Cardiac septum (tissue), 1 donor: ENCODE measurements around the gene APOL2. TPM values are rescaled to one million over a fixed set of nuclear protein-coding genes. Genes with fewer than 3 reads are reported as not detected.
"Not testable (repeated sequence)": the region's sequence is repeated elsewhere in the genome, so short reads cannot be mapped to it uniquely, and the experiment has no call there.

Experiments used
- DNase-seq: peaks from one replicate; pipeline ENCODE4 v3.0.0-alpha.2; 2020; ENCODE audit warnings: low spot score
- intact Hi-C: fragments of 100-400 bp; cut with DNase I; formaldehyde crosslinking; loops from one replicate; pipeline ENCODE4 v1.14.0; 2022
- microRNA-seq: library from miRNA; unstranded; fragments of <30 nt; microRNA quantifications from one replicate; pipeline ENCODE4 v1.2.0, GENCODE V29; 2020
- total RNA-seq: library from RNA; stranded (reverse); fragmentation: NEBNext Ultra II Directional; extraction: Animal tissue kit (Norgen Biotek cat#: 25700); gene quantifications from one replicate; pipeline ENCODE4 v1.2.1, GENCODE V29; 2021
- donor health status: DM: no; HTN: no; CAD: no.

APOL2 gene
- total RNA-seq, 1 donor from 2014 or later: 47.9 TPM

GRCh38 chr22:36191106-36191836, 48.1 kb downstream of the APOL2 start:
- intact Hi-C loops: loop anchor here (5.0 kb wide), 1 partner anchor 296 kb away; no protein-coding TSS in a partner anchor
- DNase-seq: peak; percentile 86

GRCh38 chr22:36187862-36188261, 51.5 kb downstream of the APOL2 start:
- intact Hi-C loops, DNase-seq: not testable (repeated sequence)

DNA sequence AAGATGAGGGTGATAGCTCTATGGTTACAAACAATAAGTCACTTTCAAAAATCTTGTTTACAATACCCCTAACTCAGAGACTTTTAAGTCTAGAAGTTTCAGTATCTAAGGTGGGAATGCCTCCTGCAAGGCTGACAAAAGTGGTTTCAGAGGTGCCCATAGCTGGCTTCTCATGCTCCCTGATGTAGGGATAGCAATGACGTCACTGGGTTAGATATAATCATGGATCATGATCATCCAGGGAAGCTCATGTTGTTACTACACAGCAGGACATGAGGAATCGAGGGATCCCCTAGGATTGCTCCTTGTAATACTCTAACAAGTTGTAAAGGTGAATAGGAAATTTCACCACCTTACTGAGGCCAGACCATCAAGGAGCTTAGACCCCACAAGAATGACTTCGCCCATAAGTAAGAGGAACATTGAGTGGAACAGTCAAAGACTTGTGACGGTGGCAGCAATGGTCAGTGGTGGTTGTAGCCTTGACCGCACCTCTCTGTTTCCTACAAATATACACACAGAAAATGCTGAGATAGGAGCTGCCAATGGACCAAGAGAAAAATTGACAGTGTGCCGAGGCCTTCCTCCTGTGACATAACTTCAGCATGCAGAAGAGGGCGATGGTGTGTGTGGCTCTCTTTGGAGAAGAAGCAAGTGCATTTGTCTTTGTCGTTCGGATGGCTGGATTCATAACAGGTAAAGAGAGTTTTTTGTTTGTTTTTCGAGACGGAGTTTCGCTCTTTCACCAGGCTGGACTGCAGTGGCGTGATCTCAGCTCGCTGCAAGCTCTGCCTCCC, 53.3 kb downstream of the APOL2 start:
- no peak for DNase-seq

DNA sequence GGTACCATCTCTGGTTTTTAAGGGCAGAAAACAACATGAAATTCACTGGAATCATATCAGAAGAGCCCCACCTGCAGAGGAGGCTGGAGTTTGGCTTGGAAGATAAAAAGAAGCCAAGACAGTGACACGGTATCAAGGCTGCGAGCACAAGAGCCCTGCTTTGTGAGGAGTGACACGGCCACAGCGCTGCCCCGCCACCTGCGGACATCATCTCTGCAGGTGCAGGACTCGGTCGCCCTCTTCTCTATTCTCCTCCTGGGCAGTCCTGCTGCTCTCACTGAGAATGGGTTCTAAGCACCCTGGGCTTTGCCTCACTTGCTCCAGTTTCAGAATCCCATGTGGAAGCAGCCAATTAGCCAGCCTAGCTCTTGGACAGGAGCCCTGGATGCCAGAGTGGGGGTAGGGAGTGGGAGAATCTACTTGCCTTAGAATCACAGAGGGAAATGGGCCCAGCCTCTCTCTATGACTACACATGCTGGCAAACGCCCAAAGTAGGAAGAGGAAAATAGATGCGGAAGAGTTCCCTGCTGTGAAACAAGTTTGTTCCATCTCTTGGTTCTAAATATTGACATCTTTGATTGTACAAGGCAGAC, 54.8 kb downstream of the APOL2 start:
- intact Hi-C loops: no loop called here
- no peak for DNase-seq

More for the DNA sequence above, 53.3 kb downstream of the APOL2 start:
- intact Hi-C loops: no loop called here

GRCh38 chr22:36183446-36183845, 55.9 kb downstream of the APOL2 start:
- no peak for DNase-seq
- intact Hi-C loops: no loop called here

DNA sequence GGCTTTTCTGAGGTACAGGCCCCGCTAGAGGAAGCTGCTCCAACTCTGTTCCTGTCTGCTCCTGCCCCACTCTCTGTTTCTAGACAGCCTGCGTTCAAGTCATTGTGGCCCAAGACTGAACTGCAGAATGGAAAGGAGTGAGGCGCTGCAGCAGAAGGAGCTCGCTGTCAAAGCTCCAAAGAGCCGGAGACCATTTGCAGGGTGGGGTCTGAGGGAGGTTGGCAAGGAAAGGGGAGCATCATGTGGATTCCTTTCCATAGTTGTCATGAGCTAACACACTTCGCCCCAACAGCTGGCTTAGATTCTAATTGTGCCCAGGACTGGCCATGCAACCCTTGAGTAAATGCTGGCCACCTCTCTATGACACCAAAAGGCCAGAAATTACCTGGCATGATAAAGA, 56.5 kb downstream of the APOL2 start:
- no peak for DNase-seq
- intact Hi-C loops: no loop called here

- intact Hi-C loops: no loop called here
- DNase-seq: no peak
Measured at GRCh38 chr22:36182056-36182455, 57.3 kb downstream of the APOL2 start.

GRCh38 chr22:36180928-36181327, 58.4 kb downstream of the APOL2 start:
- DNase-seq: no peak
- intact Hi-C loops: loop anchor here (2.0 kb wide), 1 partner anchor 32 kb away; no protein-coding TSS in a partner anchor

DNA sequence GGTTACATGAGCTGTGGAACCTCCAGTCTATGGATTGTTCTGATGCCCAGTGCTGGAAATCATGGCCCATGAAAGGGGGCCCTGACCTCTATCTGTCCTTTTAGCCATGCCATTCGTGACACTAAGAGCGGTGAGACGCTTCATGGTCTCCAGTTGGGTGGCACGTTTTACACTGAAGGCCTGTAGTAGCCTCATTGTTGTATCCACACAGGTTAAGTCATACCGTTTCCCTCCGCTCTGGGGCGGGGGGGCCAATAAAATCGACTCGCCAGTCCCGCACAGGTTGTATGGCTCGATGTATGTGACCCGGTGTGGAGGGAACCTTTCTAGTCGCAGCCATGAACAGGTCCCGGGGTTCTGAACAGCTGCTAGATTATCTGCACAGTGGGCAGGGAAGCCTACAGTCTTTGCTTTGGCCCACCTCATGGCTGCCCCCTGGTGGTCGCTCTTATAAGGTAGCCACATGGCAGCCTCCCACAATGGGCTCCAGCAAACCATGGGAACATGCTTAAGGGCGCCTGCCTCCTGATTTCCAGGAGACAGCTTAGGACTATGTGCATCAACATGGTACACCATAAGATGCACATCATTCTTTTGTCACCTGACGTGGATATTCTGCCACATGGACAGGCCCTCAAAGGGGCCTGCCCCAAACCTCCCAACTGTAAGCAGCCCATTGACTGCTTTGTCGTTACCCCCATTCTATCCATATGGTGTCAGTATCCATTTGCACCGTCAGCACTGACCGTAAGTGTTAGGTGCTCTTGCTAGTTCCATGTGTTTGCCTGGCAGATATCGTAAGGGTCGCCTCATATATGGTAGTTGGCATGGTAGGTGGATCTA, 59.1 kb downstream of the APOL2 start:
- DNase-seq: peak; percentile 90
- intact Hi-C loops: loop anchor here (2.0 kb wide), 1 partner anchor 31 kb away; no protein-coding TSS in a partner anchor

DNA sequence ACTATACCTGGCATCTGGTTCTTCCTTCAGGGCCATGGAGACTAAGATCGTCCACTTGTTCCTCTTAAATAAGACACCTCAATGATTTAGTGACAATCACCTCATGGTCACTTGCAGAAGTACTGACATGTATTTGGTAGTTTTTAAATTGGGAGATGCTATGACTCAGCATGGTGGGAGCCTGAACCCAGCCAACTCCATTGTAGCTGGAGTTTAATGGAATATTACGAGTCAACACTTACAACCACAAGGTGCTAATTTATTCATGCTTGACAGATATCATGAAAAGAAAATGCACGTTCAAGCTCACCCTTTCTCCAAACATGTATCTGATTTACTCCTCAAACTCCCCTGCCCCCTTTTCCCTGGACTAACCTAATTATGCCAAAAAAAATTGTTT, 62.2 kb downstream of the APOL2 start:
- no peak for DNase-seq

More for the DNA sequence above, 62.2 kb downstream of the APOL2 start:
- intact Hi-C loops: no loop called here

Small RNA genes within 50 kb of the gene (microRNA-seq; reads per million reads assigned to microRNA genes)
- not detected for gene MIR6819

Other genes starting within 250 kb of the APOL2 start
- gene RBFOX2, start 210.7 kb downstream of the APOL2 start, total RNA-seq: 102 TPM
- 22.5 TPM for gene APOL3, start 78.8 kb downstream of the APOL2 start, total RNA-seq
- 6.1 TPM for gene APOL4, start 37.7 kb downstream of the APOL2 start, total RNA-seq
- 25.6 TPM for gene APOL1, start 13.6 kb upstream of the APOL2 start, total RNA-seq
- 282 TPM for gene MYH9, start 148.4 kb upstream of the APOL2 start, total RNA-seq
- 92.8 TPM for gene TXN2, start 242.1 kb upstream of the APOL2 start, total RNA-seq